Peyer's patch (tissue), 4 donors: Measurements from ENCODE around the gene CCDC177.

ENCODE experiments used
- CTCF ChIP-seq, 6 experiments: fragments of 450-650 bp in 4 of 6; fragments of 200-600 bp in 2 of 6; sonication (generic) in 1 of 6; IDR thresholded peaks; one replicate each; pipeline ENCODE4 v1.5.1; 2017 to 2019; ENCODE audit warnings: antibody characterized with exemption in 6 of 6, mild to moderate bottlenecking in 3 of 6, moderate library complexity in 1 of 6
- POLR2A ChIP-seq, 2 donors: fragments of 450-650 bp; IDR thresholded peaks; one replicate each; pipeline ENCODE4 v1.5.1; 2017; ENCODE audit warnings: antibody characterized with exemption in 2 of 2, mild to moderate bottlenecking in 2 of 2, moderate library complexity in 2 of 2

GRCh38 chr14:69569859-69570258 lies 4.8 kb downstream of the CCDC177 start:
- TF ChIP-seq CTCF (IDR thresholded peaks at IDR 0.05), result no peak
- TF ChIP-seq POLR2A (IDR thresholded peaks at IDR 0.05), result no peak
